Neural progenitor cell (in vitro differentiated cells): ENCODE measurements around the gene RABGGTA. TPM values are rescaled to one million over a fixed set of nuclear protein-coding genes. Genes with fewer than 3 reads are reported as not detected.
"Not testable (repeated sequence)": the region's sequence is repeated elsewhere in the genome, so short reads cannot be mapped to it uniquely, and the experiment has no call there.

Experiments
- DNase-seq: peaks from one replicate; pipeline ENCODE4 v3.0.0-alpha.2; 2016; ENCODE audit warnings: low spot score
- H2AFZ ChIP-seq: fragments of 200-600 bp; sonication (generic); replicated peaks from 2 replicates; pipeline ENCODE4 v1.6.1; 2016; ENCODE audit warnings: antibody characterized with exemption
- H3F3A ChIP-seq: fragments of 200-600 bp; sonication (generic); 2 replicates; pipeline ENCODE4 v1.6.1; 2016; ENCODE audit warnings: antibody characterized with exemption, low read depth
- H3K27ac ChIP-seq: fragments of 200-600 bp; sonication (generic); 2 replicates; pipeline ENCODE4 v1.5.1; 2016; ENCODE audit warnings: mild to moderate bottlenecking
- H3K27me3 ChIP-seq: fragments of 200-600 bp; sonication (generic); 2 replicates; pipeline ENCODE4 v1.6.1; 2016; ENCODE audit warnings: mild to moderate bottlenecking, moderate library complexity
- H3K36me3 ChIP-seq: fragments of 200-600 bp; sonication (generic); 2 replicates; pipeline ENCODE4 v1.5.1; 2016
- H3K4me1 ChIP-seq: fragments of 200-600 bp; sonication (generic); 2 replicates; pipeline ENCODE4 v1.6.1; 2016; ENCODE audit warnings: mixed run types
- H3K4me2 ChIP-seq: fragments of 200-600 bp; sonication (generic); 2 replicates; pipeline ENCODE4 v1.6.1; 2016
- H3K4me3 ChIP-seq: fragments of 200-600 bp; sonication (generic); 2 replicates; pipeline ENCODE4 v1.5.1; 2016
- H3K79me2 ChIP-seq: fragments of 200-600 bp; sonication (generic); 2 replicates; pipeline ENCODE4 v1.6.1; 2016; ENCODE audit warnings: low read depth
- H3K9ac ChIP-seq: fragments of 200-600 bp; sonication (generic); 2 replicates; pipeline ENCODE4 v1.6.1; 2016
- H3K9me3 ChIP-seq: fragments of 200-600 bp; sonication (generic); 2 replicates; pipeline ENCODE4 v1.5.1; 2016; ENCODE audit warnings: low read depth
- H4K20me1 ChIP-seq: fragments of 200-600 bp; sonication (generic); 2 replicates; pipeline ENCODE4 v1.6.1; 2016; ENCODE audit warnings: low read depth
- H3K27ac Mint-ChIP-seq: 3 replicates; pipeline ENCODE4 v1.8.0; 2021; ENCODE audit warnings: mixed read lengths
- H3K27me3 Mint-ChIP-seq: 2 replicates; pipeline ENCODE4 v1.8.0; 2022; ENCODE audit warnings: low read depth, mild to moderate bottlenecking, inconsistent platforms, moderate library complexity, mixed read lengths; ENCODE audit not compliant: insufficient read depth
- H3K36me3 Mint-ChIP-seq: 3 replicates; pipeline ENCODE4 v1.8.0; 2021; ENCODE audit warnings: mixed read lengths
- H3K4me1 Mint-ChIP-seq: 3 replicates; pipeline ENCODE4 v1.8.0; 2021; ENCODE audit warnings: mixed read lengths
- H3K4me3 Mint-ChIP-seq: 3 replicates; pipeline ENCODE4 v1.8.0; 2021; ENCODE audit warnings: mild to moderate bottlenecking, moderate library complexity, mixed read lengths
- H3K9me3 Mint-ChIP-seq: 3 replicates; pipeline ENCODE4 v1.8.0; 2020; ENCODE audit warnings: mixed read lengths
- CTCF ChIP-seq: fragments of 200-600 bp; sonication (generic); IDR thresholded peaks from 2 replicates; pipeline ENCODE4 v1.5.1; 2017; ENCODE audit warnings: antibody characterized with exemption, mild to moderate bottlenecking
- EZH2 ChIP-seq: fragments of 200-600 bp; sonication (generic); IDR thresholded peaks from 2 replicates; pipeline ENCODE4 v1.6.1; 2017; ENCODE audit warnings: antibody characterized with exemption, mild to moderate bottlenecking, moderate library complexity
- EZH2phosphoT487 ChIP-seq: fragments of 200-600 bp; sonication (generic); IDR thresholded peaks from 2 replicates; pipeline ENCODE4 v1.6.1; 2017; ENCODE audit warnings: antibody characterized with exemption
- small RNA-seq: library from RNA; depleted of rRNA; stranded (forward); fragments of <200 nt; gene quantifications from one replicate; pipeline ENCODE3, GENCODE V24; 2015
- total RNA-seq: library from RNA; depleted of rRNA; stranded (reverse); fragments of >200 nt; gene quantifications from 2 replicates; pipeline ENCODE4 v1.2.3, GENCODE V29; 2015; ENCODE audit warnings: low replicate concordance

The RABGGTA gene
- total RNA-seq, 1 donor from 2014 or later, result 7.1 TPM

- Histone ChIP-seq H3K36me3 (no peaks in the 10 kb centered on the region), H4K20me1 (peaks cover 33% of the 10 kb centered on the region), H3K9ac (no peak overlapping the region), H3F3A (peaks cover 16% of the 10 kb centered on the region), H3K9me3 (no peaks in the 10 kb centered on the region), H2AFZ (no peak overlapping the region), H3K4me2 (no peak overlapping the region), H3K27ac (no peak overlapping the region), H3K79me2 (peaks cover 67% of the 10 kb centered on the region), H3K27me3 (no peaks in the 10 kb centered on the region), H3K4me3 (no peak overlapping the region), H3K4me1 (no peaks in the 10 kb centered on the region)
- Mint-ChIP-seq H3K4me3 (no peak overlapping the region), H3K4me1 (peaks cover 12% of the 10 kb centered on the region), H3K27ac (no peak overlapping the region), H3K36me3 (no peaks in the 10 kb centered on the region), H3K9me3 (no peaks in the 10 kb centered on the region), H3K27me3 (no peaks in the 10 kb centered on the region)
- TF ChIP-seq CTCF, result no peak
- TF ChIP-seq EZH2phosphoT487, result no peak
- TF ChIP-seq EZH2, result no peak
- no peak for DNase-seq
These were observed 52.3 kb downstream of the RABGGTA start for GRCh38 chr14:24219080-24219479.

GRCh38 chr14:24216876-24217275 lies 54.5 kb downstream of the RABGGTA start:
- H3K9me3 Mint-ChIP-seq, H3K36me3 ChIP-seq, H3K9me3 ChIP-seq, H3K36me3 Mint-ChIP-seq, H3K4me2 ChIP-seq, H3K27ac ChIP-seq, H3K4me3 Mint-ChIP-seq, H2AFZ ChIP-seq, DNase-seq, H3K27ac Mint-ChIP-seq, H3K4me1 ChIP-seq, H3K9ac ChIP-seq, H3K4me3 ChIP-seq, H3K27me3 ChIP-seq, H3K27me3 Mint-ChIP-seq: not testable (repeated sequence)
- Histone ChIP-seq H4K20me1 (peaks cover 25% of the 10 kb centered on the region), H3F3A (peaks cover 36% of the 10 kb centered on the region), H3K79me2 (peaks cover 54% of the 10 kb centered on the region)
- peaks cover 23% of the 10 kb centered on the region for H3K4me1 Mint-ChIP-seq

- TF ChIP-seq EZH2, result no peak
- no peak for TF ChIP-seq CTCF
- no peak for DNase-seq
- Histone ChIP-seq H3K9ac (no peak overlapping the region), H3K4me3 (no peak overlapping the region), H4K20me1 (peaks cover 25% of the 10 kb centered on the region), H3F3A (peaks cover 36% of the 10 kb centered on the region), H3K4me1 (peaks cover 3% of the 10 kb centered on the region), H3K4me2 (no peak overlapping the region), H3K36me3 (no peaks in the 10 kb centered on the region), H3K27me3 (no peaks in the 10 kb centered on the region), H3K79me2 (peaks cover 54% of the 10 kb centered on the region), H3K27ac (no peak overlapping the region), H3K9me3 (no peaks in the 10 kb centered on the region), H2AFZ (no peak overlapping the region)
- Mint-ChIP-seq H3K27ac (peak overlapping the region; percentile 8), H3K36me3 (peaks cover 6% of the 10 kb centered on the region), H3K4me3 (peak overlapping the region; percentile 96), H3K9me3 (no peaks in the 10 kb centered on the region), H3K4me1 (peaks cover 23% of the 10 kb centered on the region), H3K27me3 (peaks cover 2% of the 10 kb centered on the region)
These were observed 55.1 kb downstream of the RABGGTA start for GRCh38 chr14:24216345-24216699.

Small RNA genes within 50 kb of the gene (small RNA-seq; reads per million reads assigned to genes)
- not detected for gene MDP1

Other genes starting within 250 kb of the RABGGTA start
- 0.77 and 1.4 TPM in 2 replicates for gene CARMIL3, start 219.6 kb downstream of the RABGGTA start, total RNA-seq
- gene CPNE6, start 200.0 kb downstream of the RABGGTA start, total RNA-seq, result not detected in 2 replicates
- gene PCK2, start 177.3 kb downstream of the RABGGTA start, total RNA-seq, result 11.1 and 26.6 TPM in 2 replicates
- 66.5 and 83.8 TPM in 2 replicates for gene DCAF11, start 156.8 kb downstream of the RABGGTA start, total RNA-seq
- gene NRL, start 156.6 kb downstream of the RABGGTA start, total RNA-seq, result 0.54 and 1.9 TPM in 2 replicates
- gene FITM1, start 140.9 kb downstream of the RABGGTA start, total RNA-seq, result 0.77 and 1.2 TPM in 2 replicates
- 32.7 and 37.5 TPM in 2 replicates for gene PSME1, start 135.4 kb downstream of the RABGGTA start, total RNA-seq
- gene EMC9, start 130.0 kb downstream of the RABGGTA start, total RNA-seq, result 14.0 and 23.8 TPM in 2 replicates
- gene PSME2, start 125.0 kb downstream of the RABGGTA start, total RNA-seq, result 43.5 and 53.5 TPM in 2 replicates
- gene RNF31, start 124.1 kb downstream of the RABGGTA start, total RNA-seq, result 28.8 and 38.3 TPM in 2 replicates
- gene IRF9, start 110.3 kb downstream of the RABGGTA start, total RNA-seq, result 6.9 and 9.7 TPM in 2 replicates
- 34.6 and 59.8 TPM in 2 replicates for gene REC8, start 99.5 kb downstream of the RABGGTA start, total RNA-seq
- 15.9 and 35.5 TPM in 2 replicates for gene IPO4, start 82.8 kb downstream of the RABGGTA start, total RNA-seq
- gene TM9SF1, start 76.2 kb downstream of the RABGGTA start, total RNA-seq, result 30.5 and 37.6 TPM in 2 replicates
- not detected in 2 replicates for gene TSSK4, start 65.9 kb downstream of the RABGGTA start, total RNA-seq
- gene CHMP4A, start 58.1 kb downstream of the RABGGTA start, total RNA-seq, result 35.3 and 37.1 TPM in 2 replicates
- gene MDP1, start 55.5 kb downstream of the RABGGTA start, total RNA-seq, result 18.3 and 20.1 TPM in 2 replicates
- gene NEDD8, start 39.2 kb downstream of the RABGGTA start, total RNA-seq, result 170 and 220 TPM in 2 replicates
- 98.4 and 101 TPM in 2 replicates for gene GMPR2, start 38.7 kb downstream of the RABGGTA start, total RNA-seq
- gene TINF2, start 29.0 kb downstream of the RABGGTA start, total RNA-seq, result 32.6 and 42.5 TPM in 2 replicates
- 2.6 and 4.9 TPM in 2 replicates for gene TGM1, start 8.4 kb downstream of the RABGGTA start, total RNA-seq
- gene DHRS1, start 28.2 kb upstream of the RABGGTA start, total RNA-seq, result 19.7 and 27.4 TPM in 2 replicates
- gene NOP9, start 28.3 kb upstream of the RABGGTA start, total RNA-seq, result 14.8 and 24.7 TPM in 2 replicates
- 0.12 TPM in 1 of 2 replicates, not detected in the other for gene CIDEB, start 36.4 kb upstream of the RABGGTA start, total RNA-seq
- 1.8 and 9.0 TPM in 2 replicates for gene LTB4R2, start 38.5 kb upstream of the RABGGTA start, total RNA-seq
- gene LTB4R, start 39.9 kb upstream of the RABGGTA start, total RNA-seq, result 1.9 and 4.6 TPM in 2 replicates
- gene ADCY4, start 63.5 kb upstream of the RABGGTA start, total RNA-seq, result not detected in 2 replicates
- not detected in 2 replicates for gene RIPK3, start 68.4 kb upstream of the RABGGTA start, total RNA-seq
- 38.2 and 95.3 TPM in 2 replicates for gene NFATC4, start 96.6 kb upstream of the RABGGTA start, total RNA-seq
- gene NYNRIN, start 127.4 kb upstream of the RABGGTA start, total RNA-seq, result 15.5 and 34.3 TPM in 2 replicates
- gene CBLN3, start 158.1 kb upstream of the RABGGTA start, total RNA-seq, result 0.25 TPM in 1 of 2 replicates, not detected in the other
- 20.4 and 34.7 TPM in 2 replicates for gene KHNYN, start 158.4 kb upstream of the RABGGTA start, total RNA-seq
- gene SDR39U1, start 171.2 kb upstream of the RABGGTA start, total RNA-seq, result 19.0 and 37.8 TPM in 2 replicates
- not detected in 2 replicates for gene CMA1, start 236.7 kb upstream of the RABGGTA start, total RNA-seq